Measurements from ENCODE around the gene EFHC2.
"Not testable (repeated sequence)": the region's sequence is repeated elsewhere in the genome, so short reads cannot be mapped to it uniquely, and the experiment has no call there.

Gene EFHC2

GRCh38 chrX:44291468-44292092, 51.9 kb downstream of the EFHC2 start:
- no peak for DNase-seq (ENCODE audit: low spot score)

- no peak for DNase-seq (ENCODE audit: low spot score)
Observed at GRCh38 chrX:44290718-44291117, 52.8 kb downstream of the EFHC2 start.

- no peak for DNase-seq (ENCODE audit: low spot score)
Observed at GRCh38 chrX:44282753-44283152, 60.7 kb downstream of the EFHC2 start.

GRCh38 chrX:44280116-44280515, 63.4 kb downstream of the EFHC2 start:
- no peak for DNase-seq (ENCODE audit: low spot score)

GRCh38 chrX:44274096-44274495, 69.4 kb downstream of the EFHC2 start:
- no peak for DNase-seq (ENCODE audit: low spot score)

GRCh38 chrX:44267861-44268260, 75.6 kb downstream of the EFHC2 start:
- no peak for DNase-seq (ENCODE audit: low spot score)

GRCh38 chrX:44267116-44267515, 76.4 kb downstream of the EFHC2 start:
- DNase-seq (ENCODE audit: low spot score), result no peak

GRCh38 chrX:44265559-44265958, 77.9 kb downstream of the EFHC2 start:
- no peak for DNase-seq (ENCODE audit: low spot score)

GRCh38 chrX:44264936-44265335, 78.5 kb downstream of the EFHC2 start:
- no peak for DNase-seq (ENCODE audit: low spot score)

- no peak for DNase-seq (ENCODE audit: low spot score)
Observed at GRCh38 chrX:44261286-44261685, 82.2 kb downstream of the EFHC2 start.

GRCh38 chrX:44260609-44261008, 82.9 kb downstream of the EFHC2 start:
- no peak for DNase-seq (ENCODE audit: low spot score)

- not testable (repeated sequence) for DNase-seq (ENCODE audit: low spot score)
Observed at GRCh38 chrX:44255742-44256141, 87.7 kb downstream of the EFHC2 start.

GRCh38 chrX:44253575-44253942, 89.9 kb downstream of the EFHC2 start:
- no peak for DNase-seq (ENCODE audit: low spot score)

GRCh38 chrX:44252688-44253574, 90.5 kb downstream of the EFHC2 start:
- not testable (repeated sequence) for DNase-seq (ENCODE audit: low spot score)

GRCh38 chrX:44247468-44247867, 96.0 kb downstream of the EFHC2 start:
- no peak for DNase-seq (ENCODE audit: low spot score)

- no peak for DNase-seq (ENCODE audit: low spot score)
Observed at GRCh38 chrX:44246826-44247225, 96.6 kb downstream of the EFHC2 start.

- DNase-seq (ENCODE audit: low spot score), result no peak
Observed at GRCh38 chrX:44245733-44246132, 97.7 kb downstream of the EFHC2 start.

- DNase-seq (ENCODE audit: low spot score), result no peak
Observed at GRCh38 chrX:44244008-44244407, 99.5 kb downstream of the EFHC2 start.

- DNase-seq (ENCODE audit: low spot score), result no peak
Observed at GRCh38 chrX:44241546-44241945, 101.9 kb downstream of the EFHC2 start.

- DNase-seq (ENCODE audit: low spot score), result no peak
Observed at GRCh38 chrX:44240036-44240435, 103.4 kb downstream of the EFHC2 start.

GRCh38 chrX:44239036-44239435, 104.4 kb downstream of the EFHC2 start:
- DNase-seq (ENCODE audit: low spot score), result no peak

- no peak for DNase-seq (ENCODE audit: low spot score)
Observed at GRCh38 chrX:44235534-44235933, 107.9 kb downstream of the EFHC2 start.

- no peak for DNase-seq (ENCODE audit: low spot score)
Observed at GRCh38 chrX:44234541-44234940, 108.9 kb downstream of the EFHC2 start.

- no peak for DNase-seq (ENCODE audit: low spot score)
Observed at GRCh38 chrX:44234116-44234515, 109.4 kb downstream of the EFHC2 start.
